Measurements from ENCODE around the gene RBM33.

DNA sequence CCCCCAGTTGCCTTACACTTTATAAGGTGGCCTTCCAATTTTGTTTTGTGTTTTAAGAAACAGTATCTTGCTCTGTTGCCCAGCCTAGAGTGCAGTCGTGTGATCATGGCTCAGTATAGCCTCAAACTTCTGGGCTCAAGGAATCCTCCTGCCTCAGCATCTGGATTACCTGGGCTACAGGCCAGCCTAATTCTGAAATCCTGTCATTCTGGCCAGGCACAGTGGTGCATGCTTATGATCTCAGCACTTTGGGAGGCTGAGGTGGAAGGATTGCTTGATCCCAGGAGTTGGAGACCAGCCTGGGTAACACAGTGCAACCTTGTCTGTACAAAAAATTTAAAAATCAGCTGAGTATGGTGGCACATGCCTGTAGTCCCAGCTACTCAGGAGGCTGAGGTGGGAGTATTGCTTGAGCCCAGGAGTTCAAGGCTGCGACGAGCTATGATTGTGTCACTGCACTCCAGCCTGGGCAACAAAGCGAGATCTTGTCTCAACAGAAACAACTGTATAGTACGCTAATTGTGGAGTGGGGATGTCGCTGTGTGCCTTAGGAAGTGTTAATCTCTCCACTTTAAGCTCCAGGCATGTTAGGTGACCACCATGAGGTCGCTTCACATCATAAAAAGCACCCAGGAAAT, 24.7 kb upstream of the RBM33 start:
- TF ChIP-seq, protein P1, sequence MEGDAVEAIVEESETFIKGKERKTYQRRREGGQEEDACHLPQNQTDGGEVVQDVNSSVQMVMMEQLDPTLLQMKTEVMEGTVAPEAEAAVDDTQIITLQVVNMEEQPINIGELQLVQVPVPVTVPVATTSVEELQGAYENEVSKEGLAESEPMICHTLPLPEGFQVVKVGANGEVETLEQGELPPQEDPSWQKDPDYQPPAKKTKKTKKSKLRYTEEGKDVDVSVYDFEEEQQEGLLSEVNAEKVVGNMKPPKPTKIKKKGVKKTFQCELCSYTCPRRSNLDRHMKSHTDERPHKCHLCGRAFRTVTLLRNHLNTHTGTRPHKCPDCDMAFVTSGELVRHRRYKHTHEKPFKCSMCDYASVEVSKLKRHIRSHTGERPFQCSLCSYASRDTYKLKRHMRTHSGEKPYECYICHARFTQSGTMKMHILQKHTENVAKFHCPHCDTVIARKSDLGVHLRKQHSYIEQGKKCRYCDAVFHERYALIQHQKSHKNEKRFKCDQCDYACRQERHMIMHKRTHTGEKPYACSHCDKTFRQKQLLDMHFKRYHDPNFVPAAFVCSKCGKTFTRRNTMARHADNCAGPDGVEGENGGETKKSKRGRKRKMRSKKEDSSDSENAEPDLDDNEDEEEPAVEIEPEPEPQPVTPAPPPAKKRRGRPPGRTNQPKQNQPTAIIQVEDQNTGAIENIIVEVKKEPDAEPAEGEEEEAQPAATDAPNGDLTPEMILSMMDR (IDR thresholded peaks at IDR 0.05; ENCODE audit: borderline replicate concordance, extremely low read depth, low read length, poor library complexity, severe bottlenecking), result no peak
- no peak for TF ChIP-seq EZH2 (IDR thresholded peaks at IDR 0.05; ENCODE audit: borderline replicate concordance, low read depth, low read length, severe bottlenecking)
